ENCODE data around the gene WDR77. TPM values are rescaled to one million over a fixed set of nuclear protein-coding genes. Genes with fewer than 3 reads are reported as not detected.

Gene WDR77
- total RNA-seq, 1 donor from 2014 or later = 49.1 TPM

DNA sequence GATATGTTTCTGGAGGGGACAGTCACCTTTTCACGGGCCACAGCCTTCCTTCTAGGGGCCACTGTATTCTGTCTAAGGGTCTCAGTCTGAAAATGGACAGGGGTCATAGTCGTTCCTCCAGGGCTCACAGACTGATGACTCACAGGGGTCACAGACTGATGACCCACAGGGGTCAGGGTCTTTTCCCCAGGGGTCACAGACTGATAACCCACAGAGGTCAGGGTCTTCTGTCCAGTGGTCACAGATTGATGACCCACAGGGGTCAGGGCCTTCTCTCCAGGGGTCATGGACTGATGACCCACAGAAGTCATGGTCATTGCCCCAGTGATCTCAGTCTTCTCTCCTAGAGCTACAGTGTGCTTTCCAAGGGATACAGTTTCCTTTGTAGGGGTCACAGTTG lies 34.3 kb downstream of the WDR77 start:
- Mint-ChIP-seq H3K9me3 (ENCODE audit: unreplicated experiment) (no peaks in the 10 kb centered on the region), H3K4me3 (ENCODE audit: unreplicated experiment) (no peak overlapping the region), H3K36me3 (ENCODE audit: low read depth, unreplicated experiment) (peaks cover 6% of the 10 kb centered on the region), H3K4me1 (ENCODE audit: low read depth, unreplicated experiment) (peaks cover 1% of the 10 kb centered on the region), H3K27me3 (ENCODE audit: low read depth, unreplicated experiment) (no peaks in the 10 kb centered on the region), H3K27ac (ENCODE audit: unreplicated experiment) (no peak overlapping the region)
- FAIRE-seq (no peak), DNase-seq (ENCODE audit: low read depth) (no peak)
- H3K79me2 ChIP-seq (ENCODE audit: insufficient read depth, low read length) = no peaks in the 10 kb centered on the region
- H4K20me1 ChIP-seq (ENCODE audit: insufficient read depth, low read length) = no peaks in the 10 kb centered on the region
- H3K27me3 ChIP-seq (ENCODE audit: insufficient read depth, low read length) = peaks cover 5% of the 10 kb centered on the region
- H3K27ac ChIP-seq (ENCODE audit: low read depth, low read length) = no peak overlapping the region
- H3K36me3 ChIP-seq (ENCODE audit: insufficient read depth, low read length) = no peaks in the 10 kb centered on the region
- TF ChIP-seq, protein P1, sequence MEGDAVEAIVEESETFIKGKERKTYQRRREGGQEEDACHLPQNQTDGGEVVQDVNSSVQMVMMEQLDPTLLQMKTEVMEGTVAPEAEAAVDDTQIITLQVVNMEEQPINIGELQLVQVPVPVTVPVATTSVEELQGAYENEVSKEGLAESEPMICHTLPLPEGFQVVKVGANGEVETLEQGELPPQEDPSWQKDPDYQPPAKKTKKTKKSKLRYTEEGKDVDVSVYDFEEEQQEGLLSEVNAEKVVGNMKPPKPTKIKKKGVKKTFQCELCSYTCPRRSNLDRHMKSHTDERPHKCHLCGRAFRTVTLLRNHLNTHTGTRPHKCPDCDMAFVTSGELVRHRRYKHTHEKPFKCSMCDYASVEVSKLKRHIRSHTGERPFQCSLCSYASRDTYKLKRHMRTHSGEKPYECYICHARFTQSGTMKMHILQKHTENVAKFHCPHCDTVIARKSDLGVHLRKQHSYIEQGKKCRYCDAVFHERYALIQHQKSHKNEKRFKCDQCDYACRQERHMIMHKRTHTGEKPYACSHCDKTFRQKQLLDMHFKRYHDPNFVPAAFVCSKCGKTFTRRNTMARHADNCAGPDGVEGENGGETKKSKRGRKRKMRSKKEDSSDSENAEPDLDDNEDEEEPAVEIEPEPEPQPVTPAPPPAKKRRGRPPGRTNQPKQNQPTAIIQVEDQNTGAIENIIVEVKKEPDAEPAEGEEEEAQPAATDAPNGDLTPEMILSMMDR (IDR thresholded peaks at IDR 0.05; ENCODE audit: insufficient read depth, low read depth, low read length) = no peak
- TF ChIP-seq EZH2 (IDR thresholded peaks at IDR 0.05; ENCODE audit: insufficient read depth, low read length) = no peak
- no peak overlapping the region for H3K4me2 ChIP-seq (ENCODE audit: low read length)
- no peaks in the 10 kb centered on the region for H3K4me1 ChIP-seq (ENCODE audit: insufficient read depth, low read length)
- H3K9ac ChIP-seq (ENCODE audit: low read length) = no peak overlapping the region
- H2AFZ ChIP-seq (ENCODE audit: low read depth, low read length) = no peak overlapping the region
- no peak overlapping the region for H3K4me3 ChIP-seq (ENCODE audit: insufficient read depth, low read depth, low read length)
- H3K9me3 ChIP-seq (ENCODE audit: insufficient read depth, low read depth, low read length) = no peaks in the 10 kb centered on the region

DNA sequence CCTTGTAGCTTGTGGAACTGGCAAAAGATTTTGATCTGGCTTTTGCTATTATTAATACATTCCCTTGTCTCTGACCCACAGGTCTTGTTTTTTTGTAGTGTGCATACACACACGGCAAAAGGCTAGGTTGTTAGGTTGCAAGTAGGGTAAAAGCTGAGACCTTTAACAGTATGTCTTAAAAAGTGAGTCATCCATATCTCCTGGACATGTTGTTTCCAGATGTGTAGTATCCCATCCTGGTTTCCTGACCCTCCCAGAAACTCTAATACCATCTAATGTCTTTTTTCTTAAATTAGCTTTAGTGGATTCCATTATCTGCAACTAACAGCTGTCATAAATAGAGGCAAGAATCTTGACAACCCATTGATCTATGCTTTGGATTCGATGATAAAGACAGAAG lies 36.2 kb downstream of the WDR77 start:
- Histone ChIP-seq H3K9ac (ENCODE audit: low read length) (no peak overlapping the region), H3K4me2 (ENCODE audit: low read length) (no peak overlapping the region), H3K4me1 (ENCODE audit: insufficient read depth, low read length) (no peaks in the 10 kb centered on the region), H3K79me2 (ENCODE audit: insufficient read depth, low read length) (no peaks in the 10 kb centered on the region), H3K36me3 (ENCODE audit: insufficient read depth, low read length) (no peaks in the 10 kb centered on the region), H4K20me1 (ENCODE audit: insufficient read depth, low read length) (no peaks in the 10 kb centered on the region), H3K4me3 (ENCODE audit: insufficient read depth, low read depth, low read length) (no peak overlapping the region), H3K27me3 (ENCODE audit: insufficient read depth, low read length) (no peaks in the 10 kb centered on the region), H2AFZ (ENCODE audit: low read depth, low read length) (no peak overlapping the region), H3K9me3 (ENCODE audit: insufficient read depth, low read depth, low read length) (no peaks in the 10 kb centered on the region), H3K27ac (ENCODE audit: low read depth, low read length) (no peak overlapping the region)
- Mint-ChIP-seq H3K9me3 (ENCODE audit: unreplicated experiment) (no peaks in the 10 kb centered on the region), H3K36me3 (ENCODE audit: low read depth, unreplicated experiment) (no peaks in the 10 kb centered on the region), H3K4me3 (ENCODE audit: unreplicated experiment) (no peak overlapping the region), H3K4me1 (ENCODE audit: low read depth, unreplicated experiment) (peaks cover 1% of the 10 kb centered on the region), H3K27me3 (ENCODE audit: low read depth, unreplicated experiment) (no peaks in the 10 kb centered on the region), H3K27ac (ENCODE audit: unreplicated experiment) (no peak overlapping the region)
- FAIRE-seq (no peak), DNase-seq (ENCODE audit: low read depth) (no peak)
- no peak for TF ChIP-seq EZH2 (IDR thresholded peaks at IDR 0.05; ENCODE audit: insufficient read depth, low read length)
- TF ChIP-seq, protein P1 (IDR thresholded peaks at IDR 0.05; ENCODE audit: insufficient read depth, low read depth, low read length) = no peak

DNA sequence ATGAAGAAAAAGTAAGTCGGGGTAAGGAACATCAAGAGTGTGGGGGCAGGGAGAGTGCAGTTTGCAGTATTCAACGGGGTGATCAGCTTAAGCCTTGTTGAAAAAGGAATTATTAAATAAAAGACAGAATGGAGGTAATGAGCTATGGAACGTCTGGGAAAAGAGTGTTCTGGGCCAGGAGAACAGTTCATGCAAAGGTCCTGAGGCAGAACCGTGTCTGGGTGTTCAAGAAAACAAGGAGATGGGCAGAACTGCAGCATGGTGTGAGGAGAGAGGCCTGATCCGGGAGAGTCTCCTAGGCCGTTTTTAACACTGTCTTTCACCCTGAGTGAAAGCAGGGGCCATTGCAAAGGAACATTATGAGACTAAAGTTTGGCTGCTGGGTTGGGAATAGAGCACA lies 41.8 kb downstream of the WDR77 start:
- H3K27me3 ChIP-seq (ENCODE audit: insufficient read depth, low read length) = peaks cover 12% of the 10 kb centered on the region
- Mint-ChIP-seq H3K36me3 (ENCODE audit: low read depth, unreplicated experiment) (no peaks in the 10 kb centered on the region), H3K27ac (ENCODE audit: unreplicated experiment) (no peak overlapping the region), H3K9me3 (ENCODE audit: unreplicated experiment) (no peaks in the 10 kb centered on the region), H3K4me1 (ENCODE audit: low read depth, unreplicated experiment) (peaks cover 2% of the 10 kb centered on the region), H3K4me3 (ENCODE audit: unreplicated experiment) (no peak overlapping the region), H3K27me3 (ENCODE audit: low read depth, unreplicated experiment) (no peaks in the 10 kb centered on the region)
- TF ChIP-seq, protein P1 (IDR thresholded peaks at IDR 0.05; ENCODE audit: insufficient read depth, low read depth, low read length) = no peak
- no peak for TF ChIP-seq EZH2 (IDR thresholded peaks at IDR 0.05; ENCODE audit: insufficient read depth, low read length)
- H3K4me2 ChIP-seq (ENCODE audit: low read length) = no peak overlapping the region
- H3K79me2 ChIP-seq (ENCODE audit: insufficient read depth, low read length) = no peaks in the 10 kb centered on the region
- no peak overlapping the region for H3K4me3 ChIP-seq (ENCODE audit: insufficient read depth, low read depth, low read length)
- H4K20me1 ChIP-seq (ENCODE audit: insufficient read depth, low read length) = no peaks in the 10 kb centered on the region
- no peak overlapping the region for H2AFZ ChIP-seq (ENCODE audit: low read depth, low read length)
- H3K9ac ChIP-seq (ENCODE audit: low read length) = no peak overlapping the region
- FAIRE-seq = no peak
- H3K27ac ChIP-seq (ENCODE audit: low read depth, low read length) = no peak overlapping the region
- H3K4me1 ChIP-seq (ENCODE audit: insufficient read depth, low read length) = no peaks in the 10 kb centered on the region
- H3K36me3 ChIP-seq (ENCODE audit: insufficient read depth, low read length) = no peaks in the 10 kb centered on the region
- DNase-seq (ENCODE audit: low read depth) = no peak
- no peaks in the 10 kb centered on the region for H3K9me3 ChIP-seq (ENCODE audit: insufficient read depth, low read depth, low read length)

Measured in astrocyte (in vitro differentiated cells and primary cell).